TTC549 (cell line): ENCODE data around the gene IL12RB1.

ENCODE experiments used
- FAIRE-seq: peaks from 2 replicates; lab custom pipeline; 2012; peaks lifted over from hg19 to GRCh38; lab: Jason Lieb, UNC

The IL12RB1 gene

GRCh38 chr19:18086590-18087138, at the start of gene IL12RB1:
Gene IL12RB1, minus strand, starts transcription at chr19:18086934. Its CDS starts 111 bp downstream, at chr19:18086823.
- FAIRE-seq: no peak

GRCh38 chr19:18135712-18136584, 49.2 kb upstream of the IL12RB1 start:
- no peak for FAIRE-seq

- FAIRE-seq: no peak
Observed at GRCh38 chr19:18131841-18132596, 45.3 kb upstream of the IL12RB1 start.

- no peak for FAIRE-seq
Observed at GRCh38 chr19:18130523-18131242, 43.9 kb upstream of the IL12RB1 start.

GRCh38 chr19:18128805-18129204, 42.1 kb upstream of the IL12RB1 start:
- FAIRE-seq: no peak

GRCh38 chr19:18128044-18128443, 41.3 kb upstream of the IL12RB1 start:
- FAIRE-seq: no peak

GRCh38 chr19:18126097-18126496, 39.4 kb upstream of the IL12RB1 start:
- FAIRE-seq: no peak

GRCh38 chr19:18123819-18124218, 37.1 kb upstream of the IL12RB1 start:
- FAIRE-seq: no peak

- FAIRE-seq: no peak
Observed at GRCh38 chr19:18122860-18123795, 36.4 kb upstream of the IL12RB1 start.

GRCh38 chr19:18122424-18122823, 35.7 kb upstream of the IL12RB1 start:
- no peak for FAIRE-seq

GRCh38 chr19:18121166-18121565, 34.4 kb upstream of the IL12RB1 start:
- no peak for FAIRE-seq

- FAIRE-seq: no peak
Observed at GRCh38 chr19:18120127-18120526, 33.4 kb upstream of the IL12RB1 start.

- FAIRE-seq: no peak
Observed at GRCh38 chr19:18119717-18120105, 33.0 kb upstream of the IL12RB1 start.

GRCh38 chr19:18119013-18119716, 32.4 kb upstream of the IL12RB1 start:
- FAIRE-seq: no peak

GRCh38 chr19:18118420-18119012, 31.8 kb upstream of the IL12RB1 start:
- FAIRE-seq: no peak

- no peak for FAIRE-seq
Observed at GRCh38 chr19:18117692-18118378, 31.1 kb upstream of the IL12RB1 start.

GRCh38 chr19:18117364-18117691, 30.6 kb upstream of the IL12RB1 start:
- no peak for FAIRE-seq

GRCh38 chr19:18114483-18114882, 27.7 kb upstream of the IL12RB1 start:
- FAIRE-seq: no peak

GRCh38 chr19:18113827-18114226, 27.1 kb upstream of the IL12RB1 start:
- FAIRE-seq: no peak

- FAIRE-seq: peak; percentile 34
Observed at GRCh38 chr19:18112989-18113478, 26.3 kb upstream of the IL12RB1 start.
